Measurements from ENCODE around the gene SLC4A8.

SLC4A8 gene

DNA sequence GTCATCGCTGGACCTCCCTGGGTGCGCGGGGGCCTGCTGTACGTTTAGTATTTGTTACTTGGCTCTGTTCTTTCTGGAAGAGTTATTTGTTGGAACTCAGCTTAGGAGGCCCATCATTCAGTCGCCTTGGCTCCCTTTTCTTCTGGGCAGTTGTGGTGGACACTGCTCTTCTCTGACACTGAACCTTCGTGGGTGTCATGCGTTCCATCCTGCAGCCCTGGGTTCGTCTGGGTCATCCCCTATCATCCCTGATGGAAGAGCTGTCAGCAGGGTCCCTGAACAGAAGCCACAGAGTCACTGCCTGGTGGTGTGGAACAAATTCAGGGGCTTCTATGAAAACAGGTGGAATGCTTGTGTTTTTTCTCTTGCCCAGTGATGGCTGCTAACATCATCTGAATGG, 113.5 kb downstream of the SLC4A8 start:
- H3K27me3 ChIP-seq (ENCODE audit: control insufficient read depth in 1 of 2, insufficient read depth in 1 of 2, low read length in 2 of 2): peaks cover 12 to 25% of the 10 kb centered on the region in 2 experiments
- WGBS: 89% methylated on average over 8 of the region's 8 CpGs
- no peak overlapping the region for H3K4me2 ChIP-seq (ENCODE audit: low read length, poor library complexity, severe bottlenecking)

DNA sequence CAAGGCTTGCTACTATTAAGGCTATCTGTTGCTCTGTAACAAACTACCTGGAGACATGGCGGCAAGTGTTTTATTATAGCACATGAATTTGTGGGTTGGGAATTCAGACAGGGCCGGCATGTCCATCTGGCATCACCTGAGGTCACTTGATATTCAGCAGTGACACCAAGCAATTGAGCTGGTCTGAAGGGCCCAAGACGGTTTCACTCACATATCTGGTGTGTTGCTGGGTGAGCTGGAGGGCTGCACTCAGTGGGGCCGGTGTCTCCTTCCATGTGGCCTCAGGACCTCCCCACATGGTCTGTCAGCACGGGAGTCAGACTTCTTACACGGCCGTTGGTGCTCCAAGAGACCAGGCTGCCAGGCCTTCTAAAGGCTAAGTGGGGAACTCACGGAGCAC, 114.0 kb downstream of the SLC4A8 start:
- H3K9ac ChIP-seq (ENCODE audit: low read length): no peak overlapping the region
- WGBS: 83% methylated on average over 8 of the region's 8 CpGs
- DNase-seq: no peak
- peaks cover 12 to 25% of the 10 kb centered on the region in 2 experiments for H3K27me3 ChIP-seq (ENCODE audit: control insufficient read depth in 1 of 2, insufficient read depth in 1 of 2, low read length in 2 of 2)
- H2BK15ac ChIP-seq (ENCODE audit: low read depth, poor library complexity, severe bottlenecking): no peak overlapping the region
- H3K4me3 ChIP-seq (ENCODE audit: insufficient read depth in 1 of 2, low read depth in 1 of 2, low read length in 2 of 2): no peak overlapping the region
- H3K18ac ChIP-seq (ENCODE audit: low read depth in 1 of 2, low read length in 2 of 2): no peak overlapping the region
- no peak overlapping the region for H2BK120ac ChIP-seq (ENCODE audit: low read depth, low read length)
- no peaks in the 10 kb centered on the region for H3K79me1 ChIP-seq (replicated peaks; ENCODE audit: low read length, poor library complexity, severe bottlenecking)
- no peak overlapping the region for H3K23ac ChIP-seq (ENCODE audit: low read length in 2 of 2)
- H2BK12ac ChIP-seq (ENCODE audit: low read length in 2 of 2): no peak overlapping the region
- no peak overlapping the region for H2AFZ ChIP-seq (ENCODE audit: low read depth, low read length)
- no peak overlapping the region for H2BK5ac ChIP-seq (ENCODE audit: low read depth, low read length, poor library complexity, severe bottlenecking)
- no peak overlapping the region for H2AK5ac ChIP-seq (ENCODE audit: low read length, severe bottlenecking)
- no peaks in the 10 kb centered on the region for H3K9me3 ChIP-seq (ENCODE audit: control insufficient read depth, low read length)
- no peaks in the 10 kb centered on the region for H3K36me3 ChIP-seq (ENCODE audit: control insufficient read depth in 1 of 2, insufficient read depth in 2 of 2, low read depth in 1 of 2, low read length in 2 of 2)
- H3K4me1 ChIP-seq (ENCODE audit: control insufficient read depth, insufficient read depth, low read depth, low read length): no peaks in the 10 kb centered on the region
- H3K4ac ChIP-seq (ENCODE audit: low read depth in 1 of 2, low read length in 2 of 2): no peak overlapping the region
- H3K4me2 ChIP-seq (ENCODE audit: low read length, poor library complexity, severe bottlenecking): no peak overlapping the region
- H4K91ac ChIP-seq (ENCODE audit: low read length): no peak overlapping the region
- no peak overlapping the region for H4K8ac ChIP-seq (ENCODE audit: low read length)
- H3K14ac ChIP-seq (ENCODE audit: low read length in 2 of 2): no peak overlapping the region
- H3K27ac ChIP-seq (ENCODE audit: low read length, poor library complexity, severe bottlenecking): no peak overlapping the region

More for the DNA sequence above, 113.5 kb downstream of the SLC4A8 start:
- H3K4ac ChIP-seq (ENCODE audit: low read depth in 1 of 2, low read length in 2 of 2): no peak overlapping the region
- no peak overlapping the region for H3K23ac ChIP-seq (ENCODE audit: low read length in 2 of 2)
- no peak overlapping the region for H2AK5ac ChIP-seq (ENCODE audit: low read length, severe bottlenecking)
- no peak overlapping the region for H2BK12ac ChIP-seq (ENCODE audit: low read length in 2 of 2)
- H3K14ac ChIP-seq (ENCODE audit: low read length in 2 of 2): no peak overlapping the region
- H4K8ac ChIP-seq (ENCODE audit: low read length): no peak overlapping the region
- H3K9me3 ChIP-seq (ENCODE audit: control insufficient read depth, low read length): no peaks in the 10 kb centered on the region
- no peak overlapping the region for H2BK15ac ChIP-seq (ENCODE audit: low read depth, poor library complexity, severe bottlenecking)
- no peak overlapping the region for H3K4me3 ChIP-seq (ENCODE audit: insufficient read depth in 1 of 2, low read depth in 1 of 2, low read length in 2 of 2)
- no peak overlapping the region for H3K9ac ChIP-seq (ENCODE audit: low read length)
- no peaks in the 10 kb centered on the region for H3K36me3 ChIP-seq (ENCODE audit: control insufficient read depth in 1 of 2, insufficient read depth in 2 of 2, low read depth in 1 of 2, low read length in 2 of 2)
- no peaks in the 10 kb centered on the region for H3K4me1 ChIP-seq (ENCODE audit: control insufficient read depth, insufficient read depth, low read depth, low read length)
- H4K91ac ChIP-seq (ENCODE audit: low read length): no peak overlapping the region
- H2AFZ ChIP-seq (ENCODE audit: low read depth, low read length): no peak overlapping the region
- no peak overlapping the region for H3K18ac ChIP-seq (ENCODE audit: low read depth in 1 of 2, low read length in 2 of 2)
- no peak for DNase-seq
- H3K79me1 ChIP-seq (replicated peaks; ENCODE audit: low read length, poor library complexity, severe bottlenecking): no peaks in the 10 kb centered on the region
- no peak overlapping the region for H3K27ac ChIP-seq (ENCODE audit: low read length, poor library complexity, severe bottlenecking)
- no peak overlapping the region for H2BK120ac ChIP-seq (ENCODE audit: low read depth, low read length)
- H2BK5ac ChIP-seq (ENCODE audit: low read depth, low read length, poor library complexity, severe bottlenecking): no peak overlapping the region

DNA sequence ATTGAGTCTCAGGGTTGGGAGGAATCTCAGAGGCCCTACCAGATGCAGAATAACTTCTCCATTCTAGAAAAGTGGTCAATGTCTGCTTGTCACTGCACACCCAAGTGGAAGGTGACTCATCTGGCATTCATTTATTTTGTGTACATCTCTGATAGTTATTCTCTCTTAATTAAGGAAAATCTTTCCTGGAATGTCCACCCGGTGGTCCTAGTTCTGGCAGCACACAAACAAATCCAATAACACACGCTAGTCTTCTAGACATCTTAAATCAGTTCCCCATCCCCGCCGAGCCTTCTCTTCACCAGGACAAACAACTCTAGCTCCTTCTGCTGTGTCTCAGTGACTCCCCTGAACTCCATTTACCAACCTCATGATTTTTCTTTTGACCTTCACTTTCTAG, 116.4 kb downstream of the SLC4A8 start:
- no peak overlapping the region for H3K4me3 ChIP-seq (ENCODE audit: insufficient read depth in 1 of 2, low read depth in 1 of 2, low read length in 2 of 2)
- no peak overlapping the region for H4K91ac ChIP-seq (ENCODE audit: low read length)
- WGBS: 93% methylated on average over 4 of the region's 4 CpGs

DNA sequence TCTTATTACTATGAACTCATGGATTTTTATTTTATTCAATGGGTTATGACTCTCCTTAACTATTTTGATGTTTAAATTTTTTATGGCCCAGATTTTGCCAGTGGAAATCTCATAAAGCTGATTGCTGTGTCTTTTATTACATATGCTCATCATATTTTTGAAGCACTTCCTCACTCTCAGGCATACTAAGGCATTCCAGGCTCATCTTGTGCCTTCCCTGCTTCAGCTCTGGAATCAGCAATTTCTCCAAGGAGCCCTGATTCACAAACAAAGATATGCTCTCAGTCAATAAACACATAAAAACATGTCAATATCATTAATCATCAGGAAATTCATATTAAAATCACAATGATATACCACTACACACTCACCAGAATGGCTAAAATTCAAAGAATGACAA, 121.5 kb downstream of the SLC4A8 start:
- Histone ChIP-seq H3K9ac (ENCODE audit: low read length) (no peak overlapping the region), H3K9me3 (ENCODE audit: control insufficient read depth, low read length) (no peaks in the 10 kb centered on the region), H3K18ac (ENCODE audit: low read depth in 1 of 2, low read length in 2 of 2) (no peak overlapping the region), H3K4me2 (ENCODE audit: low read length, poor library complexity, severe bottlenecking) (no peak overlapping the region), H2BK15ac (ENCODE audit: low read depth, poor library complexity, severe bottlenecking) (no peak overlapping the region), H2BK120ac (ENCODE audit: low read depth, low read length) (no peak overlapping the region), H4K91ac (ENCODE audit: low read length) (no peak overlapping the region), H3K4me1 (ENCODE audit: control insufficient read depth, insufficient read depth, low read depth, low read length) (peaks cover 2% of the 10 kb centered on the region), H3K4me3 (ENCODE audit: insufficient read depth in 1 of 2, low read depth in 1 of 2, low read length in 2 of 2) (no peak overlapping the region), H3K27me3 (ENCODE audit: control insufficient read depth in 1 of 2, insufficient read depth in 1 of 2, low read length in 2 of 2) (peaks cover 3 to 18% of the 10 kb centered on the region in 2 experiments), H3K36me3 (ENCODE audit: control insufficient read depth in 1 of 2, insufficient read depth in 2 of 2, low read depth in 1 of 2, low read length in 2 of 2) (no peaks in the 10 kb centered on the region), H3K4ac (ENCODE audit: low read depth in 1 of 2, low read length in 2 of 2) (no peak overlapping the region), H2BK5ac (ENCODE audit: low read depth, low read length, poor library complexity, severe bottlenecking) (no peak overlapping the region), H3K27ac (ENCODE audit: low read length, poor library complexity, severe bottlenecking) (no peak overlapping the region), H4K8ac (ENCODE audit: low read length) (no peak overlapping the region), H2BK12ac (ENCODE audit: low read length in 2 of 2) (no peak overlapping the region), H3K23ac (ENCODE audit: low read length in 2 of 2) (no peak overlapping the region), H3K14ac (ENCODE audit: low read length in 2 of 2) (no peak overlapping the region), H2AK5ac (ENCODE audit: low read length, severe bottlenecking) (no peak overlapping the region), H2AFZ (ENCODE audit: low read depth, low read length) (no peak overlapping the region), H3K79me1 (replicated peaks; ENCODE audit: low read length, poor library complexity, severe bottlenecking) (no peaks in the 10 kb centered on the region)
- no peak for DNase-seq

More for the DNA sequence above, 116.4 kb downstream of the SLC4A8 start:
- no peak overlapping the region for H2BK120ac ChIP-seq (ENCODE audit: low read depth, low read length)
- peaks cover 13 to 15% of the 10 kb centered on the region in 2 experiments for H3K27me3 ChIP-seq (ENCODE audit: control insufficient read depth in 1 of 2, insufficient read depth in 1 of 2, low read length in 2 of 2)
- no peak overlapping the region for H3K14ac ChIP-seq (ENCODE audit: low read length in 2 of 2)
- H3K23ac ChIP-seq (ENCODE audit: low read length in 2 of 2): no peak overlapping the region
- H3K27ac ChIP-seq (ENCODE audit: low read length, poor library complexity, severe bottlenecking): no peak overlapping the region
- DNase-seq: no peak
- H2BK15ac ChIP-seq (ENCODE audit: low read depth, poor library complexity, severe bottlenecking): no peak overlapping the region
- H3K4ac ChIP-seq (ENCODE audit: low read depth in 1 of 2, low read length in 2 of 2): no peak overlapping the region
- no peaks in the 10 kb centered on the region for H3K36me3 ChIP-seq (ENCODE audit: control insufficient read depth in 1 of 2, insufficient read depth in 2 of 2, low read depth in 1 of 2, low read length in 2 of 2)
- H2BK12ac ChIP-seq (ENCODE audit: low read length in 2 of 2): no peak overlapping the region
- H2BK5ac ChIP-seq (ENCODE audit: low read depth, low read length, poor library complexity, severe bottlenecking): no peak overlapping the region
- no peak overlapping the region for H4K8ac ChIP-seq (ENCODE audit: low read length)
- no peak overlapping the region for H3K4me2 ChIP-seq (ENCODE audit: low read length, poor library complexity, severe bottlenecking)
- no peak overlapping the region for H2AFZ ChIP-seq (ENCODE audit: low read depth, low read length)
- H2AK5ac ChIP-seq (ENCODE audit: low read length, severe bottlenecking): no peak overlapping the region
- no peak overlapping the region for H3K18ac ChIP-seq (ENCODE audit: low read depth in 1 of 2, low read length in 2 of 2)
- no peaks in the 10 kb centered on the region for H3K9me3 ChIP-seq (ENCODE audit: control insufficient read depth, low read length)
- H3K9ac ChIP-seq (ENCODE audit: low read length): no peak overlapping the region
- no peaks in the 10 kb centered on the region for H3K4me1 ChIP-seq (ENCODE audit: control insufficient read depth, insufficient read depth, low read depth, low read length)
- H3K79me1 ChIP-seq (replicated peaks; ENCODE audit: low read length, poor library complexity, severe bottlenecking): no peaks in the 10 kb centered on the region
